GM21723 (cell line): Measurements from ENCODE around the gene ANKDD1B.

ENCODE experiments used
- ATAC-seq: cut with Tn5 transposase; IDR thresholded peaks from one replicate; pipeline ENCODE4 v1.9.1; 2021; ENCODE audit warnings: mild to moderate bottlenecking, moderate library complexity; ENCODE audit not compliant: unreplicated experiment

Gene ANKDD1B

DNA sequence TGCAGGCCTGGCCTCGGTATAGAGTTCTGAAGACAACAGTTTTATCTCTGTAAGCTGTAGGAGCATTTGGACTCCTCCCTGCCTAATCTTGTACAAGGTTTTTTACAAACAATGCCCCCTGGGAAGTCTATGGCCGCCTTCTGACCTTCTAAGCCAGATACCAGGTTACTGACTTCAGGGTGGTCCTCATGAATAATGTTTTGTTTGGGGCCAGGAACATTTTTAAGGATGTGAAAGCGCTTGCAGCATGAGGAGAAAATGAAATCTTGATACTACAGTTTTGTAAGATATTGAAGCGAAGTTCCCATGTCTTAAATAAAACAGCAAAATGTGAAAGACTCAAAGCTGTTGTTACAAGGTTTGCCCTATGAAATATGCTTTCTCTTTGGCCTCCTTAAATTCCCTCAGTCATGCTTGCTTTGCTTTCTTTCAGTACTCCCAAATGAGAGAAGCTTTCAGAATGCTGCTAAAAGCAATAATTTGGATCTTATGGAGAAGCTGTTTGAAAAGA is 5.2 kb downstream of the ANKDD1B start:
- ATAC-seq = no peak

- no peak for ATAC-seq
These were observed 5.8 kb downstream of the ANKDD1B start for GRCh38 chr5:75616971-75617621.

DNA sequence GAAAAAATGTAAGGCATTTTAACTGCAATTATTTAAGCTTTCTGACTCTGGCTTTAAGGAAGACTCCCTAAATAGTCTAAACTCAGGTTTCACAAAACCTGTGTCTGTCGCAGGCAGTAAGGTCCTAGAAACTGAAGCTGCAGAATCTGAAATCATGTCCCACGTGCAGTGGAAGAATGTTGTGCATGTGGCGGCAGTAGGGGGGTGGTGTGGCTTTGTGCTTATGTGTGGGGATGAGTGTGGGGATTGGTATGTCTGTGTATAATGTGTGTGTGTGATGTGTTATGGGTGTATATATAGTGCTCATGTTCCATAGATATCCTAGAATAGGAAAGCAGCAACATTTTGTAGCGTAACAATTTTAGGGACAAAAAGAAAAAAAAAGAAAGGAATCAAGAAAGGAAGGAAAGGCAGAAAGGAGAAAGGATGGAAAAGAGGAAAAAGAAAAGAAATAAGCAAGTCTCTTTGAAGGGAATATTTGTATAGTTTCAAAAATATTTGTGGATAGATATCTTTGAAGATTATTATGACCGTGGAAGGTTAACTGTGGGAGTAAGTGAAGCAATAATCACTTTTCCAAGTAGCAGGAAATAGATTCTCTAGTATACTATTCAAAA is 6.6 kb downstream of the ANKDD1B start:
- no peak for ATAC-seq

DNA sequence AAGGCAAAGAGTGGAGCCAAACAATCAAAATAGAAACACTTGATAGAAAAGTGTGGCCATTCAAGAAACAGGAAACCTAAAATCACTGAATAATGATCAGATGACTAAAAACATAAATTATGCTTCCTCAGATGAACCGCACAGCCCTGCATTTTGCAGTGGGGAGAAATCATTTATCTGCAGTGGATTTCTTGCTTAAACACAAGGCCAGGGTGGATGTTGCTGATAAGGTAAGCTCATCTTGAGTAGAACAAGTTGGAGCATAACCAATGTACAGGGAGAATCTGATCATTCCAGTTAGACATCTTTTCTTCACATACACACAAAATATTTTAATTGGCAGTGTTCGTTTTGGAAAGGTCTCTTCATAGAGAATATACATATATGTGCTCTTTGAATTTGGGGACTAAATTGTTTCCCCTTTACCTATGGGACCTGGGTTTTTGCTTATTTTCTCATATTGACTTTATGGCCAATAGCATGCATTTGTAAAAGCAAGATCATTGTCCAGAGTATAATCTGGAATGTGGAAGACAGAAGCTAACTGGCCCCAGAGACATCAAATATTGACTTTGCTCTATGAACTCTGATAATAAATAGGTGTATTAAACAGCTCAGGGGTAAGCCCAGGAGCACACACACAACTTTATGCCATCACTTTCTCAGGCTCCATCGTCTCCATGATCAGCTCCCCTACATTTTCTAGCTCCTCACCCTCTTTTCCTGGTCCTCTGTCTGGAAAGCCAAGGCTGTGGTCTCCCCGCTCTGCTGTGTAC is 9.1 kb downstream of the ANKDD1B start:
- ATAC-seq = no peak

DNA sequence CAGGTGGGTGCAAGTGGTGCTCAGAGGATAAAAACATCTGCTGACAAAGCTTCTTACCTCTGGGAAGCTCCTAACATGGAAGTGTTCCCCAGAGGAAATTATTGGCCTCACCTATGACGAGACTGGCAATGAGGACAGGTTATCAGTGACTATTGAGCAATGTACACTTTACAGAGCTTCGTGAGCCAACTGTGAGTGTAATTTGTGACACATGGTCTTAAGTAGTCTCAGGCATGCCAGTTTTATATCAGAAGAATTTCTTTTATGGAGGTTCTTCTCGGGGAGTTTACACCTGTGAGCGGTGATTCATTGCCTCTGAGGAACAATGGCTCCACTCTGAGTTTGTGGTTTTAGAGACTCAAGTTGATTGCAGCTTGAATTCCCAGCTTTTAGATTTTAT is 11.3 kb downstream of the ANKDD1B start:
- no peak for ATAC-seq

DNA sequence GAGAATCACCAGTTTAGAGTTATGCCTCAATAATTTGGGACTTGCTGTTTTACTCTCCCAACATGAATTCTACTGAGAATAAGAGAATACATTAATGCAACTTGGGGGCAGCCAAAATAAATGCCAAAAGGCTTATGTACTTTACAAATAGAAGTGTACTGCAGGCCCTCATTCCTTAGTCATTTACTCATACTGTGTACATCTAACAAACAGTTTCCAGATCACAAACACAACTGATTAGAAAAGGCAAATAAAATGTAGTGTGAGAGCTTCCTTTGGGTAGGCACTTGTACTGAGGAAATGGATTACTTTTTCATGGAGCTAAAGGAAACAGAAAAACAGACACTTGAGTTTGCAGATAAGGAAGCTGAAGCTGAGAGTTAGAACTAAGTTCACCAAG is 12.6 kb downstream of the ANKDD1B start:
- no peak for ATAC-seq

GRCh38 chr5:75626959-75627358 is 15.7 kb downstream of the ANKDD1B start:
- no peak for ATAC-seq

DNA sequence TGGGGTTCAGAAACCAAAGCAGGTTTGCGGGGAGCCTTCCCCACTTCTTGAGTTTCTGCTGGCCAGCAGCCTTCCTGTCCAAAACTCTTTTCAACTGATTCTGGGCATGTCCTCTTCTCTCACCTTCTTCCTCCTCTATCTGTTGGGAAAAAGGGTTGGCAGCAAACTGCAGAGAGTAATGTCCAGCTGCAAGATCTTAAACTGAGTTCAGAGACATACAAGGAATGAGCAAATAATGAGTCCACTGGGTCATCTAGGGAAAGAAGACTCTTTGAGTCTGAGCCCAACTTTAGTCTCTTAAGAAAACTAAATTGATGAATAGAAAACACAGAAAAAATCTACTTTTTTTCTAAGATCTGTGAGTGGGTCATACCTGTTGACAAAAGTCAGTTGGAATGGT is 16.5 kb downstream of the ANKDD1B start:
- no peak for ATAC-seq

DNA sequence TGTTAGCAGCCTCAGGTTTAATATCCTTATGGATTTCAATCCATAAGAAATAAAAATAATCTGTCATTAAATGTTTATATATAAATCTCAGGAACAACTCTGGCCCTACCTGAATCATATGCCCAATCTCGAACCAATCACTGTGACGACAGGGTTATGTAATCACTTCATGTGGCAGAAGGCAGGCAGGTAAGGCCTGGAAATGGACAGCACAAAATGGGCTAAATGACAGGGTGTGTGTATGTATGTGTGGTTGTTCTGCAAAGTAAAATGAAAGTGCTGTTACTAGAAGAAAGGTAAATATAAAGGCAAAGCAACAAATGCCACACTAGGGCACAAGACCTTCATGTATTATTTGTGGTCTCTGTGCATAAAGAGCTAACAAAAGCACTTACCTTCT is 19.6 kb downstream of the ANKDD1B start:
- ATAC-seq = no peak

DNA sequence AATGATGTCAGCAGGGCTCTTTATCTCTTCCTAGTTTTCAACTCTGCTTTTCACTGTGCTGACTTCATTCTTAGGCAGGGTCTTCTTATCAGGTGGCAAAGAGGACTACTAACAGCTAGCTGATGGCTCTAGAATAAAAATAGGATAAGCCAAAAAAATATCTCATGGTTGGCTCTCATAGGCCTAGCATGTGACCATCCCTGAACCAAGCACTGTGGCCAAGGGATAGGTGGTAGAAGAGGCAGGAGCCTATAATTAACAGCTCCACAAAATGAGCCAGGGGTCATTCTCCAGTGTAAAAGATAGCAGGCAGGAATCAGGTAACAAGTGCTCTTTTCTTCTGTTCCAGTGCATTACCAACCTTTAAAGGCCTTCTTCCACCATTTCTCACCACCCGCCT is 21.1 kb downstream of the ANKDD1B start:
- no peak for ATAC-seq

GRCh38 chr5:75637949-75638348 is 26.7 kb downstream of the ANKDD1B start:
- no peak for ATAC-seq

- ATAC-seq = no peak
These were observed 28.5 kb downstream of the ANKDD1B start for GRCh38 chr5:75639535-75640311.

- no peak for ATAC-seq
These were observed 29.1 kb downstream of the ANKDD1B start for GRCh38 chr5:75640395-75640794.

GRCh38 chr5:75640826-75641225 is 29.6 kb downstream of the ANKDD1B start:
- no peak for ATAC-seq

- ATAC-seq = no peak
These were observed 37.5 kb downstream of the ANKDD1B start for GRCh38 chr5:75648712-75649111.

DNA sequence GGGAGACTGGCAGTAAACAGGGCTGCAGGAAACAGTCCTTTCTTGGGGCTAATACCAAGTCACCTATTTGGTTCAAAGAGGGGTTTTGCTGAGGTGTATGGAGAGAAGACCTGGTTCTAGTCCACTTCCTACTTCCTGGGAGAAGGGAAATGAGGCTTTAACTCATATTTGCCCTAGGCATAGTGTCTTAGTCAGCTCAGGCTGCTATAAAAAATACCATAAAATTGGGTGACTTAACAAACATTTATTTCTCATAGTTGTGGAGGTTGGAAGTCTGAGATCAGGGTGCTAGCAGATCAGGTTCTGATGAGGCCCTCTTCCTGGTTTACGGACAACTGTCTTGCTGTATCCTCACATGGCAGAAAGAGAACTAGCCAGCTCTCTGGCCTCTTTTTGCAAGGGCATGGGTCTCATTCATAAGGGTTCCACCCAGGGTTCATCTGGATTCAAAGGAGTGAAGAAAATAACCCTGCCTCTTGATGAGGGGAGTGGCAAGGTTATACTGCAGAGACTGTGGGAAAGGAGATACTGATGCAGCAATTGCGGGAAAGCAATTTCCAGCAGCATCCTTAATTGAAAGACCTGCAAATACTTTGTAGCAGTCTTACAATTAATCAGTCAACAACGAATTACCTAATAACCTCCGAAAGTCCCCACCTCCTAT is 40.5 kb downstream of the ANKDD1B start:
- no peak for ATAC-seq

GRCh38 chr5:75653521-75653920 is 42.3 kb downstream of the ANKDD1B start:
- ATAC-seq = no peak

DNA sequence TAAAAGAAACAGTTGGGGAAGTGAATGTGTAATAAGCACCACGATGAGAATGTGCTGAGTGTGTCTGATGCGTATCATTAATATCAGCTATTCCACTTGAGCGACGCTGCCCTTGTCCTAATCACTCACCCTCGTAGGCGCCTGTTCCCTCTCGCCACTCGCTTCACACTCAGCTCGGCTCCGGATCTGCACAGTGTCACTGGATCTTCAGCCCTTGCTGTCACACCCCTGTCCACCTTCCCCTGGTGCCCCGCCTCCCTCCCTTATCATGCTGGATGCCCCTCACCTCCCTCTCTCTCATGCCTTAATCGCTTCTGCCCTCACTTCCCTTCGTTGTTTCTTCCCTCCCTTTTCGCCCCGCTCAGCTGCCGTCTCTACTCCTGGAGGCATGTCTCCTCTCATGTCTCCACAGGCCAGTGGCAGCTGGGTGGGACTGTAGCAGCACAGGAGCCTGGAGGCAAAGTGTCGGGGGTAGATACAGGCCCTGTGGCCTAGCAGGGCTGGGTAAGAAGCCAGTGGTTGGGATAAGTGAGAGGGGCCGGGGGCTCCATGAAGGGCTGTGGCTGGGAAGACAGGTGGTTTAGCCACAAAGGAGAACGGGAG is 43.5 kb downstream of the ANKDD1B start:
- ATAC-seq = no peak

DNA sequence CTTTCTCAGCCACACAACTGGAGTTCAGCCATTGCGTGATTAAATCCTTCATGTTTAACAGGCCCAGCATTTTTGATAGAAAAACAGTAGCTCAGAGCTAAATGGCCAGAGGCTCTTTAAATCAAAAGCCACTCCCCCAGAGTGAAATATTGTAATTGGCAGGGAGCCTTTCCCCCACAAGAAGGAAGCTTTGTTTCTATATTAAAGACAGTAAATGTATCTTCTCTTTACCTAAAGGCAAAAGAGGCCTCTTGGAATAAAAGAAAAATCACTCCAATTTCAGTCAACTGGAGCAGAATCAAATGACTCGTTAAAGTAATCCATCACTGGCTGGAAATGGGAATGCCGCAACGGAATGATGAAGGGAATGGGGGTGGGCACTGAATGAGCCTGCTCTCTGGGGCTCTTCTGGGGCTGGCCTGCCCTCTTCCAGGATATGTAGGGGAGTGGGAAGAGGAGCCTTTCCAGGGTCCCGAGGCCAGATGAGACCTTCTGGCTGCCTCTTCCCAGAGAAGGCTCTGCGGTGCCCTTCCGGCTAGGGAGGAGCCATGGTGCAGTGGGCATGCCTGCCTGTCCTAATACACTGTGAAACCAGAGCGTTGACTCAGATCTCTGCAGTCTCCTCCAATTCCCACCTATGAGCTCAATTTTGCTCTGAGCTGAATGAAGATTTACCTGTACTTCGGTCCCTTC is 45.2 kb downstream of the ANKDD1B start:
- ATAC-seq = no peak
